Panc1 (cell line): ENCODE results near the gene ISLR. TPM values are rescaled to one million over a fixed set of nuclear protein-coding genes. Genes with fewer than 3 reads are reported as not detected.

Experiments used
- ATAC-seq: fragments of 200-7000 bp; cut with Tn5 transposase; 2 replicates; pipeline ENCODE4 v1.9.1; 2020; ENCODE audit warnings: mild to moderate bottlenecking, moderate library complexity
- Bru-seq: library from RNA; stranded (reverse); fragments of 400-500 nt; gene quantifications from one replicate; lab custom pipeline; 2021; lab: Mats Ljungman, UMichigan
- BruChase-seq, 2 experiments: library from RNA; stranded (reverse); fragments of 400-500 nt; gene quantifications; one replicate each; lab custom pipeline; 2021; lab: Mats Ljungman, UMichigan
- BruUV-seq: library from RNA; stranded (reverse); fragments of 400-500 nt; replicated peaks from 2 replicates; lab custom pipeline; 2021; lab: Mats Ljungman, UMichigan
- CTCF ChIA-PET: fragments of 300-600 bp; sonication (Branson Sonifier 250); formaldehyde crosslinking; loops from one replicate; lab custom pipeline; 2022; ENCODE audit warnings: antibody characterized with exemption; lab: Charles Lee
- POLR2A ChIA-PET: fragments of 300-600 bp; sonication (Branson Sonifier 250); formaldehyde crosslinking; loops from one replicate; lab custom pipeline; 2022; ENCODE audit warnings: antibody characterized with exemption; lab: Charles Lee
- DNase-seq: peaks from one replicate; pipeline ENCODE4 v3.0.0-alpha.2; 2010; ENCODE audit warnings: low read depth, low spot score
- H3K27ac ChIP-seq: 2 replicates; pipeline ENCODE4 v1.5.1; 2011; ENCODE audit warnings: mild to moderate bottlenecking, low read length, inconsistent platforms
- H3K27me3 ChIP-seq: fragments of 200-500 bp; sonication (Bioruptor generic); 2 replicates; pipeline ENCODE4 v1.6.0; 2014; ENCODE audit warnings: low read length, inconsistent platforms; ENCODE audit not compliant: control insufficient read depth, insufficient read depth
- H3K36me3 ChIP-seq: fragments of 200-500 bp; sonication (Bioruptor generic); 2 replicates; pipeline ENCODE4 v1.5.1; 2014; ENCODE audit warnings: inconsistent platforms, mild to moderate bottlenecking, low read length, moderate library complexity; ENCODE audit not compliant: control insufficient read depth, insufficient read depth
- H3K4me1 ChIP-seq: 2 replicates; pipeline ENCODE4 v1.5.1; 2011; ENCODE audit warnings: inconsistent platforms, mild to moderate bottlenecking, low read length, moderate library complexity; ENCODE audit not compliant: control insufficient read depth, insufficient read depth
- H3K4me3 ChIP-seq, 2 experiments: 2 replicates each; pipeline ENCODE4 v1.5.1; 2011 to 2012; ENCODE audit warnings: low read depth in 2 of 2, low read length in 2 of 2, mild to moderate bottlenecking in 2 of 2, inconsistent platforms in 1 of 2, moderate library complexity in 1 of 2
- H3K9me3 ChIP-seq: fragments of 200-500 bp; sonication (Bioruptor generic); 2 replicates; pipeline ENCODE4 v1.5.1; 2014; ENCODE audit warnings: low read depth, mild to moderate bottlenecking, inconsistent platforms, low read length, moderate library complexity; ENCODE audit not compliant: control insufficient read depth, insufficient read depth
- CTCF ChIP-seq: fragments of 450-650 bp; IDR thresholded peaks from 2 replicates; pipeline ENCODE4 v1.5.1; 2017; ENCODE audit warnings: mild to moderate bottlenecking
- POLR2AphosphoS5 ChIP-seq: IDR thresholded peaks from 2 replicates; pipeline ENCODE4 v1.6.1; 2012; ENCODE audit warnings: mild to moderate bottlenecking, low read depth, low read length, moderate library complexity
- REST ChIP-seq, 2 experiments: IDR thresholded peaks; 2 replicates each; pipeline ENCODE4 v1.6.1; 2011 to 2012; ENCODE audit warnings: low read depth in 2 of 2, control low read depth in 1 of 2, low read length in 1 of 2, mild to moderate bottlenecking in 1 of 2, moderate library complexity in 1 of 2; ENCODE audit not compliant: insufficient read depth in 1 of 2
- SIN3A ChIP-seq: IDR thresholded peaks from 2 replicates; pipeline ENCODE4 v1.6.1; 2012; ENCODE audit warnings: low read depth, mild to moderate bottlenecking, low read length, moderate library complexity, borderline replicate concordance; ENCODE audit not compliant: insufficient read depth
- TCF7L2 ChIP-seq: IDR thresholded peaks from 2 replicates; pipeline ENCODE4 v1.6.1; 2011; ENCODE audit warnings: mild to moderate bottlenecking, low read depth, low read length, inconsistent platforms
- in situ Hi-C: cut with HindIII; loops from 2 replicates; pipeline ENCODE4 v1.10.0; 2016; ENCODE audit warnings: low sequenced_read_pairs, low pct_unique_long_range_greater_than_20kb
- intact Hi-C: fragments of 100-400 bp; cut with micrococcal nuclease; formaldehyde crosslinking; loops from one replicate; pipeline ENCODE4 v1.10.0; 2022; ENCODE audit not compliant: unreplicated experiment
- long read RNA-seq: library from polyadenylated mRNA; unstranded; transcript quantifications from one replicate; pipeline ENCODE4 v2.0.0, GENCODE V29; 2021; ENCODE audit not compliant: unreplicated experiment
- polyA plus RNA-seq: library from polyadenylated mRNA; unstranded; fragments of >200 nt; gene quantifications from one replicate; pipeline ENCODE4 v1.2.1, GENCODE V29; 2012; ENCODE audit warnings: missing spikeins; ENCODE audit not compliant: insufficient read length
- total RNA-seq: library from RNA; stranded (reverse); gene quantifications from one replicate; pipeline ENCODE4 v1.2.1, GENCODE V29; 2021; ENCODE audit not compliant: unreplicated experiment

ISLR gene
- total RNA-seq (0.28 TPM), Bru-seq, nascent RNA (not detected), BruChase-seq, experiment 1, labeled RNA remaining after a 2-hour chase (not detected), BruChase-seq, experiment 2, labeled RNA remaining after a 6-hour chase (not detected)
- polyA plus RNA-seq: 0.10 TPM
- long read RNA-seq: 0 reads

GRCh38 chr15:74173380-74174218 lies at the start of gene ISLR:
ISLR (plus strand) TSS chr15:74173710; CDS start chr15:74174859, 1,149 bp downstream.
- TF ChIP-seq REST (IDR thresholded peaks at IDR 0.05; ENCODE audit: insufficient read depth in 1 of 2, low read depth in 2 of 2, low read length in 1 of 2) (no peak), SIN3A (no peak), CTCF (no peak), POLR2AphosphoS5 (no peak), TCF7L2 (no peak)
- in situ Hi-C loops: no loop called here
- intact Hi-C loops: no loop called here
- CTCF ChIA-PET: no interaction called here
- H3K4me3 ChIP-seq: no peak within 1 kb of the TSS
- no peaks in the 10 kb centered on the region for H3K4me1 ChIP-seq
- BruUV-seq: no TSS peak
- H3K9me3 ChIP-seq: no peaks in the 10 kb centered on the region
- no peak for ATAC-seq
- no peaks in the 10 kb centered on the region for H3K36me3 ChIP-seq
- H3K27me3 ChIP-seq: no peaks in the 10 kb centered on the region
- no peak for DNase-seq
- POLR2A ChIA-PET: no interaction called here
- no peak within 1 kb of the TSS for H3K27ac ChIP-seq

- intact Hi-C loops: no loop called here
- ChIA-PET CTCF (interaction anchor here (0.8 kb wide), 1 partner anchor 183 kb away, joined by 6 read pairs; no protein-coding TSS in a partner anchor), POLR2A (no interaction called here)
- no peak for ATAC-seq
- Histone ChIP-seq H3K27me3 (peaks cover 4% of the 10 kb centered on the region), H3K9me3 (no peaks in the 10 kb centered on the region), H3K36me3 (no peaks in the 10 kb centered on the region), H3K27ac (no peak overlapping the region), H3K4me3 (no peak overlapping the region), H3K4me1 (peaks cover 12% of the 10 kb centered on the region)
- in situ Hi-C loops: no loop called here
- no peak for DNase-seq
- BruUV-seq: no TSS peak
- no peak for TF ChIP-seq SIN3A
These were observed 49.3 kb upstream of the ISLR start for GRCh38 chr15:74124196-74124595.
